WTC11 (cell line): ENCODE measurements around the gene GDA. TPM values are rescaled to one million over a fixed set of nuclear protein-coding genes. Genes with fewer than 3 reads are reported as not detected.

Experiments used
- ATAC-seq: fragments of 200-7000 bp; cut with Tn5 transposase; 2 replicates; pipeline ENCODE4 v1.10.0; 2021; ENCODE audit warnings: mild to moderate bottlenecking, moderate library complexity
- CTCF ChIA-PET: fragments of 300-600 bp; sonication (Branson Sonifier 250); formaldehyde crosslinking; loops from one replicate; lab custom pipeline; 2021; ENCODE audit warnings: antibody characterized with exemption; lab: Charles Lee
- POLR2A ChIA-PET: fragments of 350-600 bp; sonication (Branson Sonifier 250); formaldehyde crosslinking; loops from one replicate; lab custom pipeline; 2021; ENCODE audit warnings: antibody characterized with exemption; lab: Charles Lee
- DNase-seq: peaks from one replicate; pipeline ENCODE4 v3.0.0; 2021; ENCODE audit warnings: low spot score
- H3K27ac Mint-ChIP-seq: 2 replicates; pipeline ENCODE4 v1.8.0; 2021; ENCODE audit warnings: mixed read lengths
- H3K27me3 Mint-ChIP-seq: 2 replicates; pipeline ENCODE4 v1.8.0; 2021; ENCODE audit warnings: low read depth, mild to moderate bottlenecking, moderate library complexity, mixed read lengths
- H3K36me3 Mint-ChIP-seq: 2 replicates; pipeline ENCODE4 v1.8.0; 2021; ENCODE audit warnings: mixed read lengths
- H3K4me1 Mint-ChIP-seq: 2 replicates; pipeline ENCODE4 v1.8.0; 2022; ENCODE audit warnings: mixed read lengths
- H3K4me3 Mint-ChIP-seq: 2 replicates; pipeline ENCODE4 v1.8.0; 2021; ENCODE audit warnings: mild to moderate bottlenecking, moderate library complexity, mixed read lengths
- H3K9me3 Mint-ChIP-seq: 2 replicates; pipeline ENCODE4 v1.8.0; 2021; ENCODE audit warnings: mixed read lengths
- CDX4 ChIP-seq: fragments of 250-450 bp; sonication (Bioruptor Pico); IDR thresholded peaks from 2 replicates; pipeline ENCODE4 v1.9.0; 2021; ENCODE audit warnings: moderate library complexity, mild to moderate bottlenecking, inconsistent platforms, borderline replicate concordance
- CTCF ChIP-seq: fragments of 200-600 bp; IDR thresholded peaks from 2 replicates; pipeline ENCODE4 v1.8.0; 2022; ENCODE audit warnings: antibody characterized with exemption
- ELF4 ChIP-seq: sonication (generic); formaldehyde crosslinking; IDR thresholded peaks from 2 replicates; pipeline ENCODE4 v1.8.1; 2022; ENCODE audit warnings: low read depth, mild to moderate bottlenecking, moderate library complexity, missing genetic modification reagents
- GABPB1 ChIP-seq: sonication (generic); formaldehyde crosslinking; IDR thresholded peaks from 2 replicates; pipeline ENCODE4 v1.8.1; 2023; ENCODE audit warnings: mild to moderate bottlenecking, missing genetic modification reagents
- GTF2I ChIP-seq: fragments of 250-450 bp; sonication (Bioruptor Pico); conservative IDR thresholded peaks from 2 replicates; pipeline ENCODE4 v1.4.0; 2021; ENCODE audit warnings: mild to moderate bottlenecking
- MYBL2 ChIP-seq: sonication (generic); formaldehyde crosslinking; IDR thresholded peaks from 2 replicates; pipeline ENCODE4 v1.8.1; 2023; ENCODE audit warnings: mild to moderate bottlenecking, moderate library complexity, missing genetic modification reagents
- NR1H2 ChIP-seq: sonication (generic); formaldehyde crosslinking; IDR thresholded peaks from 2 replicates; pipeline ENCODE4 v1.9.0; 2021; ENCODE audit warnings: mild to moderate bottlenecking, moderate library complexity, missing genetic modification reagents
- PREB ChIP-seq: sonication (generic); formaldehyde crosslinking; IDR thresholded peaks from 2 replicates; pipeline ENCODE4 v1.8.1; 2022; ENCODE audit warnings: mild to moderate bottlenecking, missing genetic modification reagents, moderate library complexity, borderline replicate concordance
- SMAD4 ChIP-seq: sonication (generic); formaldehyde crosslinking; IDR thresholded peaks from 2 replicates; pipeline ENCODE4 v1.8.0; 2022; ENCODE audit warnings: mild to moderate bottlenecking, missing genetic modification reagents
- SOX15 ChIP-seq: fragments of 250-450 bp; sonication (Bioruptor Pico); IDR thresholded peaks from 2 replicates; pipeline ENCODE4 v1.9.0; 2021; ENCODE audit warnings: mild to moderate bottlenecking
- TEAD4 ChIP-seq: sonication (generic); formaldehyde crosslinking; IDR thresholded peaks from 2 replicates; pipeline ENCODE4 v1.8.0; 2022; ENCODE audit warnings: mild to moderate bottlenecking, missing genetic modification reagents
- TP53 ChIP-seq: sonication (generic); formaldehyde crosslinking; IDR thresholded peaks from 2 replicates; pipeline ENCODE4 v1.8.1; 2023; ENCODE audit warnings: mild to moderate bottlenecking, missing genetic modification reagents
- ZMAT4 ChIP-seq: fragments of 250-450 bp; sonication (Bioruptor Pico); IDR thresholded peaks from 2 replicates; pipeline ENCODE4 v1.9.0; 2021; ENCODE audit warnings: mild to moderate bottlenecking
- ZNF281 ChIP-seq: sonication (generic); formaldehyde crosslinking; IDR thresholded peaks from 2 replicates; pipeline ENCODE4 v1.8.0; 2023; ENCODE audit warnings: mild to moderate bottlenecking, missing genetic modification reagents
- ZNF416 ChIP-seq: fragments of 250-450 bp; sonication (Bioruptor Pico); IDR thresholded peaks from 2 replicates; pipeline ENCODE4 v1.9.0; 2021; ENCODE audit warnings: mild to moderate bottlenecking, inconsistent platforms
- ZNF425 ChIP-seq: fragments of 250-450 bp; sonication (Bioruptor Pico); conservative IDR thresholded peaks from 2 replicates; pipeline ENCODE4 v1.9.0; 2021; ENCODE audit warnings: mild to moderate bottlenecking
- ZNF512 ChIP-seq: sonication (generic); formaldehyde crosslinking; IDR thresholded peaks from 2 replicates; pipeline ENCODE4 v1.8.1; 2022; ENCODE audit warnings: missing genetic modification reagents, borderline replicate concordance
- ZSCAN18 ChIP-seq: fragments of 250-450 bp; sonication (Bioruptor Pico); IDR thresholded peaks from 2 replicates; pipeline ENCODE4 v2.1.2; 2022; ENCODE audit warnings: mild to moderate bottlenecking, moderate library complexity
- total RNA-seq: library from RNA; stranded (reverse); gene quantifications from 3 replicates; pipeline ENCODE4 v1.2.3, GENCODE V29; 2021

GDA gene
- total RNA-seq, 1 experiment from 2014 or later = 0.68 TPM

GRCh38 chr9:72255569-72255968 is 106.3 kb downstream of the GDA start:
- Mint-ChIP-seq H3K27ac (no peak overlapping the region), H3K4me3 (no peak overlapping the region), H3K27me3 (no peaks in the 10 kb centered on the region), H3K4me1 (no peaks in the 10 kb centered on the region), H3K36me3 (peaks cover 15% of the 10 kb centered on the region), H3K9me3 (peaks cover 33% of the 10 kb centered on the region)
- TF ChIP-seq ZSCAN18 (CRISPR knock-in tag) (no peak), CDX4 (no peak), GABPB1 (CRISPR knock-in tag) (no peak), GTF2I (no peak), NR1H2 (CRISPR knock-in tag) (no peak), ZNF512 (CRISPR knock-in tag) (no peak), SOX15 (CRISPR knock-in tag) (no peak), MYBL2 (CRISPR knock-in tag) (no peak), ZNF281 (CRISPR knock-in tag) (no peak), ZNF416 (CRISPR knock-in tag) (no peak), PREB (CRISPR knock-in tag) (no peak), CTCF (no peak), ZNF425 (CRISPR knock-in tag) (no peak), ZMAT4 (CRISPR knock-in tag) (no peak), ELF4 (CRISPR knock-in tag) (no peak), TEAD4 (CRISPR knock-in tag) (no peak), TP53 (CRISPR knock-in tag) (no peak), SMAD4 (CRISPR knock-in tag) (no peak)
- ATAC-seq (no peak), DNase-seq (no peak)
- ChIA-PET POLR2A (no interaction called here), CTCF (no interaction called here)
